ENCODE results near the gene LCLAT1.

LCLAT1 gene

GRCh38 chr2:30425326-30425725 is 21.7 kb upstream of the LCLAT1 start:
- TF ChIP-seq POLR2AphosphoS5 (IDR thresholded peaks at IDR 0.05; ENCODE audit: low read depth): no peak
- no peak for TF ChIP-seq CTCF (IDR thresholded peaks at IDR 0.05; ENCODE audit: insufficient read depth, low read length)
- no peak for TF ChIP-seq GABPA (IDR thresholded peaks at IDR 0.05; ENCODE audit: low read depth)
- TF ChIP-seq, protein P1, sequence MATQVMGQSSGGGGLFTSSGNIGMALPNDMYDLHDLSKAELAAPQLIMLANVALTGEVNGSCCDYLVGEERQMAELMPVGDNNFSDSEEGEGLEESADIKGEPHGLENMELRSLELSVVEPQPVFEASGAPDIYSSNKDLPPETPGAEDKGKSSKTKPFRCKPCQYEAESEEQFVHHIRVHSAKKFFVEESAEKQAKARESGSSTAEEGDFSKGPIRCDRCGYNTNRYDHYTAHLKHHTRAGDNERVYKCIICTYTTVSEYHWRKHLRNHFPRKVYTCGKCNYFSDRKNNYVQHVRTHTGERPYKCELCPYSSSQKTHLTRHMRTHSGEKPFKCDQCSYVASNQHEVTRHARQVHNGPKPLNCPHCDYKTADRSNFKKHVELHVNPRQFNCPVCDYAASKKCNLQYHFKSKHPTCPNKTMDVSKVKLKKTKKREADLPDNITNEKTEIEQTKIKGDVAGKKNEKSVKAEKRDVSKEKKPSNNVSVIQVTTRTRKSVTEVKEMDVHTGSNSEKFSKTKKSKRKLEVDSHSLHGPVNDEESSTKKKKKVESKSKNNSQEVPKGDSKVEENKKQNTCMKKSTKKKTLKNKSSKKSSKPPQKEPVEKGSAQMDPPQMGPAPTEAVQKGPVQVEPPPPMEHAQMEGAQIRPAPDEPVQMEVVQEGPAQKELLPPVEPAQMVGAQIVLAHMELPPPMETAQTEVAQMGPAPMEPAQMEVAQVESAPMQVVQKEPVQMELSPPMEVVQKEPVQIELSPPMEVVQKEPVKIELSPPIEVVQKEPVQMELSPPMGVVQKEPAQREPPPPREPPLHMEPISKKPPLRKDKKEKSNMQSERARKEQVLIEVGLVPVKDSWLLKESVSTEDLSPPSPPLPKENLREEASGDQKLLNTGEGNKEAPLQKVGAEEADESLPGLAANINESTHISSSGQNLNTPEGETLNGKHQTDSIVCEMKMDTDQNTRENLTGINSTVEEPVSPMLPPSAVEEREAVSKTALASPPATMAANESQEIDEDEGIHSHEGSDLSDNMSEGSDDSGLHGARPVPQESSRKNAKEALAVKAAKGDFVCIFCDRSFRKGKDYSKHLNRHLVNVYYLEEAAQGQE (IDR thresholded peaks at IDR 0.05; ENCODE audit: insufficient replicate concordance, low read depth): no peak
- H3K27ac ChIP-seq (replicated peaks): no peak overlapping the region
- H3K4me3 ChIP-seq (replicated peaks; ENCODE audit: insufficient read depth, low read length): no peak overlapping the region
- no peak for DNase-seq (ENCODE audit: low read depth in 1 of 2, low spot score in 1 of 2)
- no peaks in the 10 kb centered on the region for H3K27me3 ChIP-seq (ENCODE audit: insufficient read depth, poor library complexity, severe bottlenecking)

DNA sequence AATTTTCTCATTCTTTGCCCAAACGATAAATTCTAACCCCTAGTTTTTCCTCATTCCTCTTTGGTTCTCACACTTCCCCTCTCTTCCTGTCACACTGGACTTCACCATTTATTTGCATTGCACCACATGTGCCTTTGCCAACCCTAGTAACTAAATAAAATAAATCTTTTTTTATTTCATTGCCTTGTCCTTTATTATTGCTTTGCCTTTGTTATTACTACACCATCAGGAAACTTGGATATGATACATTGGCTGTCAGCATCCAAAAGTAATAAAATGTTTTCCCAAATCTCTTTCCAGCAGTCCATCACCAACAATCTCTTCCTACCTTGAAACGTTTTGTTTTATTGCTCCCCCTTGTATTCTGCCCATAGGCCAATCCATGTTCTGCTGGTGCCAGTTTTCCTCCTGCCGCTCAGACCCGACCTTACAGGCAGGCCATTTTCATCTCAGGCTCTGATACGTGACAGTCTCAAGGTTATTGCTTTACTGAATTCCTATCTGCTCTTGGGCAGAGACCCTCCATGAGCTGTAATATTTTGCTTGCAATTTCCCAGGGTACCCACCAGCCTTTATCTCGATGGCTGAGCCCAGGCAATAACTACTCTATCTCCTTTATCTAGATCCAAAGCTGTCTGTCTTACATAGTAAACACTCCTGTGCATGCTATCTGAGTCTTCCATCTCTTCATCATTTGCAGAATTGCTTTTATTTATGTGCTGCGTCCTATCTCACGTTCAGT is 19.3 kb upstream of the LCLAT1 start:
- Histone ChIP-seq H3K27me3 (ENCODE audit: insufficient read depth, poor library complexity, severe bottlenecking) (no peaks in the 10 kb centered on the region), H3K27ac (replicated peaks) (no peak overlapping the region), H3K4me3 (replicated peaks; ENCODE audit: insufficient read depth, low read length) (no peak overlapping the region)
- no peak for DNase-seq (ENCODE audit: low read depth in 1 of 2, low spot score in 1 of 2)
- TF ChIP-seq GABPA (IDR thresholded peaks at IDR 0.05; ENCODE audit: low read depth) (no peak), SPI1 (IDR thresholded peaks at IDR 0.05; ENCODE audit: borderline replicate concordance, low read depth) (no peak)

GRCh38 chr2:30428348-30428662 is 18.7 kb upstream of the LCLAT1 start:
- Histone ChIP-seq H3K27ac (replicated peaks) (no peak overlapping the region), H3K27me3 (ENCODE audit: insufficient read depth, poor library complexity, severe bottlenecking) (no peaks in the 10 kb centered on the region), H3K4me3 (replicated peaks; ENCODE audit: insufficient read depth, low read length) (no peak overlapping the region)
- TF ChIP-seq, protein P1 (IDR thresholded peaks at IDR 0.05; ENCODE audit: insufficient replicate concordance, low read depth): no peak
- TF ChIP-seq SPI1 (IDR thresholded peaks at IDR 0.05; ENCODE audit: borderline replicate concordance, low read depth): no peak
- TF ChIP-seq CTCF (IDR thresholded peaks at IDR 0.05; ENCODE audit: insufficient read depth, low read length): no peak
- TF ChIP-seq POLR2AphosphoS5 (IDR thresholded peaks at IDR 0.05; ENCODE audit: low read depth): no peak
- TF ChIP-seq GABPA (IDR thresholded peaks at IDR 0.05; ENCODE audit: low read depth): no peak
- DNase-seq (ENCODE audit: low read depth in 1 of 2, low spot score in 1 of 2): no peak

- TF ChIP-seq SPI1 (IDR thresholded peaks at IDR 0.05; ENCODE audit: borderline replicate concordance, low read depth): no peak
- TF ChIP-seq GABPA (IDR thresholded peaks at IDR 0.05; ENCODE audit: low read depth): no peak
- TF ChIP-seq, protein P1 (IDR thresholded peaks at IDR 0.05; ENCODE audit: insufficient replicate concordance, low read depth): no peak
- TF ChIP-seq CTCF (IDR thresholded peaks at IDR 0.05; ENCODE audit: insufficient read depth, low read length): no peak
- TF ChIP-seq POLR2AphosphoS5 (IDR thresholded peaks at IDR 0.05; ENCODE audit: low read depth): no peak
- Histone ChIP-seq H3K27ac (replicated peaks) (no peak overlapping the region), H3K4me3 (replicated peaks; ENCODE audit: insufficient read depth, low read length) (no peak overlapping the region), H3K27me3 (ENCODE audit: insufficient read depth, poor library complexity, severe bottlenecking) (no peaks in the 10 kb centered on the region)
- no peak for DNase-seq (ENCODE audit: low read depth in 1 of 2, low spot score in 1 of 2)
Measured at GRCh38 chr2:30428827-30429461, 18.1 kb upstream of the LCLAT1 start.

Data from HL-60 (cell line).